NCI-H446 treated with DMSO at 0.1 percent for 48 hours (cell line): ENCODE data around the gene DNMT3B.
"Not testable (repeated sequence)": the region's sequence is repeated elsewhere in the genome, so short reads cannot be mapped to it uniquely, and the experiment has no call there.

Source experiments
- DNase-seq: peaks from one replicate; lab custom pipeline; 2025; lab: John Stamatoyannopoulos, UW

DNMT3B gene

GRCh38 chr20:32763202-32764004 is 1.2 kb downstream of the DNMT3B start:
- DNase-seq, result no peak

GRCh38 chr20:32764005-32764960 is 2.1 kb downstream of the DNMT3B start:
- DNase-seq, result no peak

GRCh38 chr20:32765230-32765875 is 3.2 kb downstream of the DNMT3B start:
- not testable (repeated sequence) for DNase-seq

- no peak for DNase-seq
Measured at GRCh38 chr20:32767418-32768198, 5.4 kb downstream of the DNMT3B start.

- DNase-seq, result no peak
Measured at GRCh38 chr20:32772046-32772445, 9.9 kb downstream of the DNMT3B start.

- DNase-seq, result no peak
Measured at GRCh38 chr20:32773223-32773622, 11.0 kb downstream of the DNMT3B start.

- DNase-seq, result no peak
Measured at GRCh38 chr20:32773855-32774254, 11.7 kb downstream of the DNMT3B start.

GRCh38 chr20:32775336-32775991 is 13.3 kb downstream of the DNMT3B start:
- DNase-seq, result no peak

- no peak for DNase-seq
Measured at GRCh38 chr20:32777177-32777956, 15.2 kb downstream of the DNMT3B start.

- DNase-seq, result no peak
Measured at GRCh38 chr20:32779500-32780211, 17.5 kb downstream of the DNMT3B start.

GRCh38 chr20:32780278-32780677 is 18.1 kb downstream of the DNMT3B start:
- no peak for DNase-seq

GRCh38 chr20:32780749-32781655 is 18.8 kb downstream of the DNMT3B start:
- DNase-seq, result no peak

GRCh38 chr20:32784369-32785080 is 22.3 kb downstream of the DNMT3B start:
- no peak for DNase-seq

GRCh38 chr20:32786059-32786760 is 24.0 kb downstream of the DNMT3B start:
- DNase-seq, result no peak

- DNase-seq, result no peak
Measured at GRCh38 chr20:32787168-32787567, 25.0 kb downstream of the DNMT3B start.

GRCh38 chr20:32789896-32790750 is 27.9 kb downstream of the DNMT3B start:
- DNase-seq, result peak; percentile 45
